ENCODE results near the gene OPN1MW.

- TF ChIP-seq EZH2phosphoT487 (IDR thresholded peaks at IDR 0.05; ENCODE audit: low read depth), result no peak
- TF ChIP-seq, protein P1, sequence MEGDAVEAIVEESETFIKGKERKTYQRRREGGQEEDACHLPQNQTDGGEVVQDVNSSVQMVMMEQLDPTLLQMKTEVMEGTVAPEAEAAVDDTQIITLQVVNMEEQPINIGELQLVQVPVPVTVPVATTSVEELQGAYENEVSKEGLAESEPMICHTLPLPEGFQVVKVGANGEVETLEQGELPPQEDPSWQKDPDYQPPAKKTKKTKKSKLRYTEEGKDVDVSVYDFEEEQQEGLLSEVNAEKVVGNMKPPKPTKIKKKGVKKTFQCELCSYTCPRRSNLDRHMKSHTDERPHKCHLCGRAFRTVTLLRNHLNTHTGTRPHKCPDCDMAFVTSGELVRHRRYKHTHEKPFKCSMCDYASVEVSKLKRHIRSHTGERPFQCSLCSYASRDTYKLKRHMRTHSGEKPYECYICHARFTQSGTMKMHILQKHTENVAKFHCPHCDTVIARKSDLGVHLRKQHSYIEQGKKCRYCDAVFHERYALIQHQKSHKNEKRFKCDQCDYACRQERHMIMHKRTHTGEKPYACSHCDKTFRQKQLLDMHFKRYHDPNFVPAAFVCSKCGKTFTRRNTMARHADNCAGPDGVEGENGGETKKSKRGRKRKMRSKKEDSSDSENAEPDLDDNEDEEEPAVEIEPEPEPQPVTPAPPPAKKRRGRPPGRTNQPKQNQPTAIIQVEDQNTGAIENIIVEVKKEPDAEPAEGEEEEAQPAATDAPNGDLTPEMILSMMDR (IDR thresholded peaks at IDR 0.05; ENCODE audit: low read depth, low read length), result no peak
Measured at GRCh38 chrX:154140742-154141141, 41.7 kb upstream of the OPN1MW start.
